Trophoblast cell (in vitro differentiated cells and primary cell): Measurements from ENCODE around the gene ZNF569.
A peak's percentile ranks its signal among the peaks of the same experiment; 100 is the strongest.

Source experiments
- DNase-seq, 2 donors: peaks; one replicate each; pipeline ENCODE4 v3.0.0-alpha.2; 2016
- H2AFZ ChIP-seq: 2 replicates; pipeline ENCODE4 v1.6.1; 2013; ENCODE audit warnings: low read length, moderate library complexity, mild to moderate bottlenecking; ENCODE audit not compliant: insufficient read depth, poor library complexity
- H2AK5ac ChIP-seq: 2 replicates; pipeline ENCODE4 v1.6.1; 2013; ENCODE audit warnings: mild to moderate bottlenecking, low read length
- H2BK120ac ChIP-seq: 2 replicates; pipeline ENCODE4 v1.6.1; 2013; ENCODE audit warnings: low read length, mild to moderate bottlenecking, moderate library complexity; ENCODE audit not compliant: insufficient read depth, poor library complexity
- H2BK12ac ChIP-seq: 2 replicates; pipeline ENCODE4 v1.6.1; 2013; ENCODE audit warnings: mild to moderate bottlenecking, low read length, moderate library complexity
- H2BK5ac ChIP-seq: 2 replicates; pipeline ENCODE4 v1.6.1; 2013; ENCODE audit warnings: low read length, low read depth, moderate library complexity, mild to moderate bottlenecking; ENCODE audit not compliant: poor library complexity
- H3K14ac ChIP-seq: 2 replicates; pipeline ENCODE4 v1.6.1; 2013; ENCODE audit warnings: mild to moderate bottlenecking, low read length
- H3K18ac ChIP-seq: 2 replicates; pipeline ENCODE4 v1.6.1; 2013; ENCODE audit warnings: mild to moderate bottlenecking, low read length
- H3K23ac ChIP-seq: 2 replicates; pipeline ENCODE4 v1.6.1; 2013; ENCODE audit warnings: low read length
- H3K27ac ChIP-seq: 2 replicates; pipeline ENCODE4 v1.5.1; 2013; ENCODE audit warnings: low read depth, mild to moderate bottlenecking, inconsistent platforms, low read length, moderate library complexity
- H3K27me3 ChIP-seq: 2 replicates; pipeline ENCODE4 v1.6.1; 2013; ENCODE audit warnings: inconsistent platforms, mild to moderate bottlenecking, low read length, moderate library complexity; ENCODE audit not compliant: insufficient read depth
- H3K36me3 ChIP-seq, 2 experiments: 1 replicate in 1 of 2; 2 replicates in 1 of 2; pipeline ENCODE4 v1.6.1; 2013; ENCODE audit warnings: low read length in 2 of 2, mild to moderate bottlenecking in 2 of 2, moderate library complexity in 1 of 2; ENCODE audit not compliant: insufficient read depth in 2 of 2, control insufficient read depth in 1 of 2
- H3K4ac ChIP-seq: 2 replicates; pipeline ENCODE4 v1.6.1; 2013; ENCODE audit warnings: low read depth, mild to moderate bottlenecking, low read length, moderate library complexity
- H3K4me1 ChIP-seq, 2 experiments: 1 replicate in 1 of 2; 2 replicates in 1 of 2; pipeline ENCODE4 v1.6.1; 2013; ENCODE audit warnings: low read length in 2 of 2, mild to moderate bottlenecking in 2 of 2, moderate library complexity in 1 of 2; ENCODE audit not compliant: insufficient read depth in 2 of 2, control insufficient read depth in 1 of 2
- H3K4me2 ChIP-seq: 2 replicates; pipeline ENCODE4 v1.6.1; 2013; ENCODE audit warnings: inconsistent platforms, mild to moderate bottlenecking, low read length, moderate library complexity
- H3K4me3 ChIP-seq: 2 replicates; pipeline ENCODE4 v1.5.1; 2013; ENCODE audit warnings: mild to moderate bottlenecking, low read depth, low read length, inconsistent platforms
- H3K79me1 ChIP-seq: one replicate; pipeline ENCODE4 v1.6.1; 2013; ENCODE audit warnings: low read length
- H3K79me2 ChIP-seq: 2 replicates; pipeline ENCODE4 v1.6.1; 2013; ENCODE audit warnings: low read length, mild to moderate bottlenecking; ENCODE audit not compliant: control insufficient read depth, insufficient read depth, poor library complexity
- H3K9ac ChIP-seq: 2 replicates; pipeline ENCODE4 v1.6.1; 2013; ENCODE audit warnings: mild to moderate bottlenecking, low read length
- H3K9me3 ChIP-seq: 2 replicates; pipeline ENCODE4 v1.6.1; 2013; ENCODE audit warnings: low read depth, mild to moderate bottlenecking, control low read depth, inconsistent platforms, low read length; ENCODE audit not compliant: insufficient read depth
- H4K12ac ChIP-seq: 2 replicates; pipeline ENCODE4 v1.6.1; 2013; ENCODE audit warnings: low read depth, mild to moderate bottlenecking, low read length, moderate library complexity
- H4K8ac ChIP-seq: 2 replicates; pipeline ENCODE4 v1.6.1; 2013; ENCODE audit warnings: low read depth, mild to moderate bottlenecking, low read length, moderate library complexity
- H4K91ac ChIP-seq: one replicate; pipeline ENCODE4 v1.6.1; 2013; ENCODE audit warnings: low read depth, mild to moderate bottlenecking, low read length, moderate library complexity
- WGBS: extraction: QIAGEN DNeasy Blood & Tissue Kit; methylation state at CpG from one replicate; pipeline ENCODE4 v1.1.7; 2013; ENCODE audit warnings: missing lambda C conversion rate; ENCODE audit not compliant: insufficient read length, insufficient coverage; ENCODE audit errors: extremely low coverage; 5-methylcytosine and 5-hydroxymethylcytosine counted together

ZNF569 gene

GRCh38 chr19:37507167-37507464 is 39.9 kb upstream of the ZNF569 start:
- DNase-seq, result no peak
- Histone ChIP-seq H4K91ac (peak overlapping the region; percentile 91), H3K14ac (peak overlapping the region; percentile 45), H2BK120ac (peak overlapping the region; percentile 5), H3K4me3 (peak overlapping the region; percentile 87), H3K36me3 (peaks cover 4 to 5% of the 10 kb centered on the region in 2 experiments), H2AK5ac (no peak overlapping the region), H3K18ac (peak overlapping the region; percentile 50), H3K4ac (peak overlapping the region; percentile 5), H3K79me2 (peaks cover 6% of the 10 kb centered on the region), H2BK12ac (no peak overlapping the region), H3K79me1 (peaks cover 13% of the 10 kb centered on the region), H2BK5ac (peak overlapping the region; percentile 91), H3K9ac (peak overlapping the region; percentile 88), H2AFZ (peak overlapping the region; percentile 46), H4K12ac (peak overlapping the region; percentile 49), H3K4me1 (peaks cover 2 to 7% of the 10 kb centered on the region in 2 experiments), H3K27ac (peak overlapping the region; percentile 77), H3K9me3 (peaks cover 1% of the 10 kb centered on the region), H3K4me2 (peak overlapping the region; percentile 65), H3K27me3 (no peaks in the 10 kb centered on the region), H4K8ac (peak overlapping the region; percentile 93), H3K23ac (no peak overlapping the region)
- no CpG with 5 or more reads among the region's 9 CpGs for WGBS

- no peak within 1 kb of the TSS for H2BK12ac ChIP-seq
- peak within 1 kb of the TSS; percentile 77 for H3K27ac ChIP-seq
- H3K36me3 ChIP-seq, result peaks cover 3 to 4% of the 10 kb centered on the region in 2 experiments
- peaks cover 1% of the 10 kb centered on the region for H3K9me3 ChIP-seq
- peaks cover 2 to 7% of the 10 kb centered on the region in 2 experiments for H3K4me1 ChIP-seq
- H3K4me2 ChIP-seq, result peak within 1 kb of the TSS; percentile 65
- peak within 1 kb of the TSS; percentile 72 for H3K18ac ChIP-seq
- H3K79me2 ChIP-seq, result peaks cover 6% of the 10 kb centered on the region
- H2AK5ac ChIP-seq, result peak within 1 kb of the TSS; percentile 27
- H3K23ac ChIP-seq, result no peak within 1 kb of the TSS
- peak within 1 kb of the TSS; percentile 45 for H3K14ac ChIP-seq
- H3K79me1 ChIP-seq, result peaks cover 13% of the 10 kb centered on the region
- H4K91ac ChIP-seq, result peak within 1 kb of the TSS; percentile 91
- H3K4ac ChIP-seq, result peak within 1 kb of the TSS; percentile 70
- peak within 1 kb of the TSS; percentile 67 for H2BK120ac ChIP-seq
- peak; percentile 79 to 89 for DNase-seq
- peak within 1 kb of the TSS; percentile 88 for H3K9ac ChIP-seq
- WGBS, result no CpG with 5 or more reads among the region's 40 CpGs
- peak within 1 kb of the TSS; percentile 61 for H2AFZ ChIP-seq
- peak within 1 kb of the TSS; percentile 93 for H4K8ac ChIP-seq
- H3K4me3 ChIP-seq, result peak within 1 kb of the TSS; percentile 87
- peak within 1 kb of the TSS; percentile 91 for H2BK5ac ChIP-seq
- H4K12ac ChIP-seq, result peak within 1 kb of the TSS; percentile 81
- H3K27me3 ChIP-seq, result no peaks in the 10 kb centered on the region
Measured at GRCh38 chr19:37506387-37507166, 39.3 kb upstream of the ZNF569 start, which contains the start of gene ZNF793. Gene ZNF793 (plus strand): TSS chr19:37506939. CDS start chr19:37523440, 16,501 bp downstream.

GRCh38 chr19:37505958-37506386 is 38.7 kb upstream of the ZNF569 start:
- H2AK5ac ChIP-seq, result no peak overlapping the region
- peak overlapping the region; percentile 91 for H2BK5ac ChIP-seq

GRCh38 chr19:37492213-37492612 is 25.0 kb upstream of the ZNF569 start:
- no peak for DNase-seq
- H3K4ac ChIP-seq, result no peak overlapping the region
- no CpG with 5 or more reads among the region's 3 CpGs for WGBS
- no peak overlapping the region for H3K4me3 ChIP-seq
- H4K91ac ChIP-seq, result no peak overlapping the region
- no peaks in the 10 kb centered on the region for H3K27me3 ChIP-seq
- no peak overlapping the region for H4K12ac ChIP-seq
- no peak overlapping the region for H4K8ac ChIP-seq
- peaks cover 3% of the 10 kb centered on the region for H3K9me3 ChIP-seq
- no peaks in the 10 kb centered on the region for H3K79me2 ChIP-seq
- no peak overlapping the region for H3K9ac ChIP-seq
- H2BK120ac ChIP-seq, result no peak overlapping the region
- H2BK12ac ChIP-seq, result no peak overlapping the region
- no peak overlapping the region for H3K14ac ChIP-seq
- H2AFZ ChIP-seq, result no peak overlapping the region
- no peaks in the 10 kb centered on the region for H3K4me1 ChIP-seq
- H3K4me2 ChIP-seq, result no peak overlapping the region
- no peak overlapping the region for H3K23ac ChIP-seq
- H3K36me3 ChIP-seq, result no peaks in the 10 kb centered on the region
- H3K79me1 ChIP-seq, result no peaks in the 10 kb centered on the region
- H3K18ac ChIP-seq, result no peak overlapping the region
- H2AK5ac ChIP-seq, result no peak overlapping the region
- H2BK5ac ChIP-seq, result no peak overlapping the region
- H3K27ac ChIP-seq, result no peak overlapping the region

More at GRCh38 chr19:37505958-37506386, 38.7 kb upstream of the ZNF569 start:
- Histone ChIP-seq H3K27ac (peak overlapping the region; percentile 77), H3K9ac (peak overlapping the region; percentile 71), H3K36me3 (peaks cover 0 to 2% of the 10 kb centered on the region in 2 experiments), H3K23ac (no peak overlapping the region), H2BK12ac (no peak overlapping the region), H3K9me3 (peaks cover 1% of the 10 kb centered on the region), H3K27me3 (no peaks in the 10 kb centered on the region), H4K91ac (peak overlapping the region; percentile 9), H2AFZ (peak overlapping the region; percentile 41), H4K8ac (peak overlapping the region; percentile 93), H3K79me1 (peaks cover 13% of the 10 kb centered on the region), H3K4me3 (peak overlapping the region; percentile 87), H2BK120ac (no peak overlapping the region), H3K4ac (no peak overlapping the region), H4K12ac (peak overlapping the region; percentile 28), H3K18ac (no peak overlapping the region), H3K4me2 (peak overlapping the region; percentile 65), H3K4me1 (peaks cover 2 to 7% of the 10 kb centered on the region in 2 experiments), H3K14ac (peak overlapping the region; percentile 28), H3K79me2 (peaks cover 6% of the 10 kb centered on the region)
- no peak for DNase-seq
- no CpG with 5 or more reads among the region's 12 CpGs for WGBS
